IMR-90 (cell line): ENCODE data around the gene NCKIPSD. TPM values are rescaled to one million over a fixed set of nuclear protein-coding genes. Genes with fewer than 3 reads are reported as not detected.

Source experiments
- ATAC-seq: fragments of 200-7000 bp; cut with Tn5 transposase; 2 replicates; pipeline ENCODE4 v1.9.1; 2020; ENCODE audit warnings: low read depth, mild to moderate bottlenecking, moderate library complexity
- BruUV-seq: library from RNA; stranded (reverse); fragments of 400-500 nt; replicated peaks from 2 replicates; lab custom pipeline; 2021; lab: Mats Ljungman, UMichigan
- CTCF ChIA-PET: fragments of 300-600 bp; formaldehyde crosslinking; extraction: SDS; loops from one replicate; lab custom pipeline; 2021; ENCODE audit warnings: antibody characterized with exemption; lab: Yijun Ruan, JAX
- POLR2A ChIA-PET: fragments of 300-600 bp; sonication (Branson Sonifier 250); formaldehyde crosslinking; loops from one replicate; lab custom pipeline; 2022; ENCODE audit warnings: antibody characterized with exemption; ENCODE audit not compliant: unreplicated experiment; lab: Charles Lee
- DNase-seq: peaks from one replicate; pipeline ENCODE4 v3.0.0; 2013
- H2AFZ ChIP-seq: replicated peaks from 2 replicates; pipeline ENCODE3; 2013; ENCODE audit warnings: low read length, mild to moderate bottlenecking; ENCODE audit not compliant: poor library complexity
- H2AK5ac ChIP-seq: 2 replicates; pipeline ENCODE4 v1.6.1; 2013; ENCODE audit warnings: low read depth, low read length, inconsistent platforms
- H2AK9ac ChIP-seq: replicated peaks from 2 replicates; pipeline ENCODE3; 2013; ENCODE audit warnings: mild to moderate bottlenecking, low read depth, low read length, moderate library complexity; ENCODE audit not compliant: poor library complexity
- H2BK120ac ChIP-seq: 2 replicates; pipeline ENCODE4 v1.6.1; 2013; ENCODE audit warnings: low read depth, low read length, inconsistent platforms
- H2BK15ac ChIP-seq: 3 replicates; pipeline ENCODE4 v1.6.1; 2013; ENCODE audit warnings: low read depth, low read length, inconsistent platforms
- H2BK20ac ChIP-seq: 2 replicates; pipeline ENCODE4 v1.6.1; 2013; ENCODE audit warnings: low read depth, mild to moderate bottlenecking, inconsistent platforms, low read length, moderate library complexity
- H2BK5ac ChIP-seq: 2 replicates; pipeline ENCODE4 v1.6.1; 2013; ENCODE audit warnings: mild to moderate bottlenecking, low read depth, low read length, inconsistent platforms; ENCODE audit not compliant: poor library complexity, severe bottlenecking
- H3K14ac ChIP-seq: replicated peaks from 2 replicates; pipeline ENCODE4 v1.6.1; 2013; ENCODE audit warnings: low read depth, low read length, inconsistent platforms
- H3K18ac ChIP-seq: 2 replicates; pipeline ENCODE4 v1.6.1; 2013; ENCODE audit warnings: low read depth, low read length, control low read depth
- H3K23ac ChIP-seq: 2 replicates; pipeline ENCODE4 v1.6.1; 2013; ENCODE audit warnings: low read depth, low read length, inconsistent platforms
- H3K27ac ChIP-seq: 2 replicates; pipeline ENCODE4 v1.5.1; 2013; ENCODE audit warnings: mild to moderate bottlenecking, control low read depth, low read length; ENCODE audit not compliant: insufficient read depth
- H3K27me3 ChIP-seq: 2 replicates; pipeline ENCODE4 v1.6.1; 2013; ENCODE audit warnings: low read length; ENCODE audit not compliant: control insufficient read depth, insufficient read depth
- H3K36me3 ChIP-seq: 2 replicates; pipeline ENCODE4 v1.6.1; 2013; ENCODE audit warnings: low read length, mixed read lengths; ENCODE audit not compliant: control insufficient read depth, insufficient read depth
- H3K4ac ChIP-seq: 2 replicates; pipeline ENCODE4 v1.6.1; 2013; ENCODE audit warnings: low read depth, low read length, inconsistent platforms
- H3K4me1 ChIP-seq: 2 replicates; pipeline ENCODE4 v1.6.1; 2013; ENCODE audit warnings: low read length, mixed read lengths; ENCODE audit not compliant: control insufficient read depth, insufficient read depth
- H3K4me2 ChIP-seq: 2 replicates; pipeline ENCODE4 v1.6.1; 2013; ENCODE audit warnings: low read depth, mild to moderate bottlenecking, control low read depth, low read length, moderate library complexity
- H3K4me3 ChIP-seq: 2 replicates; pipeline ENCODE4 v1.5.1; 2013; ENCODE audit warnings: low read depth, mild to moderate bottlenecking, control low read depth, low read length, moderate library complexity; ENCODE audit not compliant: insufficient read depth
- H3K56ac ChIP-seq: 2 replicates; pipeline ENCODE4 v1.6.1; 2013; ENCODE audit warnings: low read length, inconsistent platforms; ENCODE audit not compliant: insufficient read depth; ENCODE audit errors: extremely low read depth
- H3K79me1 ChIP-seq, 2 experiments: 2 replicates each; pipeline ENCODE4 v1.6.1; 2013; ENCODE audit warnings: low read length in 2 of 2, inconsistent platforms in 1 of 2, low read depth in 1 of 2
- H3K9ac ChIP-seq: 2 replicates; pipeline ENCODE4 v1.6.1; 2013; ENCODE audit warnings: low read depth, low read length, control low read depth
- H3K9me1 ChIP-seq: 2 replicates; pipeline ENCODE4 v1.6.1; 2013; ENCODE audit warnings: low read length, inconsistent platforms; ENCODE audit not compliant: insufficient read depth
- H3K9me3 ChIP-seq: 2 replicates; pipeline ENCODE4 v1.6.1; 2013; ENCODE audit warnings: low read length; ENCODE audit not compliant: control insufficient read depth, insufficient read depth
- H4K20me1 ChIP-seq: 2 replicates; pipeline ENCODE4 v1.6.1; 2013; ENCODE audit warnings: low read length, inconsistent platforms; ENCODE audit not compliant: insufficient read depth
- H4K5ac ChIP-seq: 2 replicates; pipeline ENCODE4 v1.6.1; 2013; ENCODE audit warnings: mild to moderate bottlenecking, low read depth, low read length, control low read depth
- H4K8ac ChIP-seq, 2 experiments: 2 replicates each; pipeline ENCODE4 v1.6.1; 2013; ENCODE audit warnings: low read depth in 2 of 2, low read length in 2 of 2, control low read depth in 1 of 2, inconsistent platforms in 1 of 2
- H4K91ac ChIP-seq: 2 replicates; pipeline ENCODE4 v1.6.1; 2013; ENCODE audit warnings: low read depth, low read length, inconsistent platforms; ENCODE audit not compliant: insufficient read depth
- BHLHE40 ChIP-seq: fragments of 150-350 bp; IDR thresholded peaks from 2 replicates; pipeline ENCODE4 v1.6.1; 2016; ENCODE audit warnings: mild to moderate bottlenecking, low read depth, low read length
- CHD1 ChIP-seq: IDR thresholded peaks from 2 replicates; pipeline ENCODE4 v1.6.1; 2012; ENCODE audit warnings: low read depth, low read length, improper control_type of control experiment
- MAFK ChIP-seq: IDR thresholded peaks from 2 replicates; pipeline ENCODE4 v1.6.1; 2012; ENCODE audit warnings: low read depth, low read length, improper control_type of control experiment
- MAZ ChIP-seq: IDR thresholded peaks from 2 replicates; pipeline ENCODE4 v1.6.1; 2012; ENCODE audit warnings: low read depth, mild to moderate bottlenecking, low read length, improper control_type of control experiment, moderate library complexity, borderline replicate concordance
- RAD21 ChIP-seq: IDR thresholded peaks from 2 replicates; pipeline ENCODE4 v1.6.1; 2012; ENCODE audit warnings: low read length, improper control_type of control experiment
- WGBS, 2 experiments: methylation state at CpG; one replicate each; pipeline versions ENCODE4 v1.1.5 to v1.1.7; 2013; ENCODE audit warnings: missing lambda C conversion rate in 2 of 2; ENCODE audit not compliant: insufficient read length in 1 of 2; ENCODE audit errors: extremely low coverage in 2 of 2; 5-methylcytosine and 5-hydroxymethylcytosine counted together
- dilution Hi-C: fragments of 300-500 bp; cut with HindIII; formaldehyde crosslinking; loops from one replicate; pipeline ENCODE4 v1.14.3; 2018; ENCODE audit warnings: low sequenced_read_pairs; ENCODE audit not compliant: unreplicated experiment
- in situ Hi-C: fragments of 300-500 bp; cut with MboI; formaldehyde crosslinking; loops from 3 replicates; pipeline ENCODE4 v1.14.3; 2019; ENCODE audit warnings: low sequenced_read_pairs, inconsistent platforms, mixed read lengths
- intact Hi-C: fragments of 100-400 bp; cut with micrococcal nuclease; formaldehyde crosslinking; loops from 2 replicates; pipeline ENCODE4 v1.10.0; 2022
- polyA plus RNA-seq, 3 experiments: library from polyadenylated mRNA; depleted of rRNA; stranded (reverse); fragments of >200 nt; gene quantifications; 2 replicates each; pipeline ENCODE4 v1.2.3, GENCODE V29; 2012; ENCODE audit warnings: low replicate concordance in 1 of 3
- total RNA-seq: library from RNA; depleted of rRNA; stranded (reverse); fragments of >200 nt; gene quantifications from 2 replicates; pipeline ENCODE4 v1.2.3, GENCODE V29; 2012

The NCKIPSD gene
- total and polyA plus RNA-seq, 2 of the 4 experiments (the other 2 are of a cell fraction) = 21.0 to 38.3 TPM

DNA sequence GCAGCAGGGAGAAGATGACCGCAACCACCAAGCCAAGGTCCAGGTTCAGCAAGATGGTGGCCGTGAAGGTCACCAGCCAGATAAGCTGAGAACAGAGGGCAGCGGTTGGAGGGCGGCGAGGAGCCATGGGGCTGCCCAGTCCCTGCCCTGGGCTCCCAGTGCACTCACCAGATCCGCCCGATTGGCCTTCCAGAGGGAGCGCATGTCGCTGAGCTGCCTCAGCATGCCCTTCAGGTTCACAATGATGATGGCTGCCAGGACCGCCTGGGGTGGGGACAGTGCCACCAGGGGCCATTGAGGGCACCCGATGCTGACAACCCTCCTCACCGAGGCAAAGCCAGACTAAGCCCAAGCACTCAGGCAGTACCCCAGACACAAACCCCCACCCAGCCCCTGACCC, 55.8 kb downstream of the NCKIPSD start:
- Histone ChIP-seq H3K4me1 (peaks cover 11% of the 10 kb centered on the region), H3K4ac (no peak overlapping the region), H3K4me2 (no peak overlapping the region), H3K9me3 (no peaks in the 10 kb centered on the region), H3K36me3 (peaks cover 87% of the 10 kb centered on the region), H2BK120ac (no peak overlapping the region), H3K9me1 (peaks cover 12% of the 10 kb centered on the region), H3K23ac (no peak overlapping the region), H4K5ac (no peak overlapping the region), H4K91ac (no peak overlapping the region), H3K18ac (no peak overlapping the region), H4K8ac (no peak overlapping the region), H3K9ac (no peak overlapping the region), H2BK5ac (no peak overlapping the region), H3K79me1 (peaks cover 28 to 53% of the 10 kb centered on the region in 2 experiments), H3K27ac (no peak overlapping the region), H2AFZ (no peak overlapping the region), H2BK15ac (no peak overlapping the region), H3K27me3 (no peaks in the 10 kb centered on the region), H3K56ac (no peak overlapping the region), H4K20me1 (peaks cover 49% of the 10 kb centered on the region), H3K4me3 (no peak overlapping the region), H2AK5ac (no peak overlapping the region), H3K14ac (no peak overlapping the region), H2BK20ac (no peak overlapping the region), H2AK9ac (no peak overlapping the region)
- ChIA-PET POLR2A (no interaction called here), CTCF (no interaction called here)
- no TSS peak for BruUV-seq
- WGBS, 2 experiments = 96% methylated on average over 12 of the region's 12 CpGs; no CpG with 5 or more reads in 1 of the 2 experiments
- in situ Hi-C loops = no loop called here
- intact Hi-C loops = loop anchor here (10.0 kb wide), 1 partner anchor 185 kb away; the partner anchor contains the start of genes ATRIP, CCDC51 and TMA7
- TF ChIP-seq CHD1 (no peak), MAZ (no peak), RAD21 (no peak), BHLHE40 (no peak), MAFK (no peak)
- ATAC-seq (no peak), DNase-seq (no peak)
- dilution Hi-C loops = no loop called here
